NCI-H526 treated with DMSO at 0.1 percent for 48 hours (cell line): Measurements from ENCODE around the gene TLR8.
"Not testable (repeated sequence)": the region's sequence is repeated elsewhere in the genome, so short reads cannot be mapped to it uniquely, and the experiment has no call there.

Experiments used
- DNase-seq: peaks from one replicate; lab custom pipeline; 2025; lab: John Stamatoyannopoulos, UW

Gene TLR8

GRCh38 chrX:12946838-12947544 is 40.6 kb downstream of the TLR8 start:
- DNase-seq: peak; percentile 36

- DNase-seq: no peak
These were observed 41.3 kb downstream of the TLR8 start for GRCh38 chrX:12947545-12948235.

DNA sequence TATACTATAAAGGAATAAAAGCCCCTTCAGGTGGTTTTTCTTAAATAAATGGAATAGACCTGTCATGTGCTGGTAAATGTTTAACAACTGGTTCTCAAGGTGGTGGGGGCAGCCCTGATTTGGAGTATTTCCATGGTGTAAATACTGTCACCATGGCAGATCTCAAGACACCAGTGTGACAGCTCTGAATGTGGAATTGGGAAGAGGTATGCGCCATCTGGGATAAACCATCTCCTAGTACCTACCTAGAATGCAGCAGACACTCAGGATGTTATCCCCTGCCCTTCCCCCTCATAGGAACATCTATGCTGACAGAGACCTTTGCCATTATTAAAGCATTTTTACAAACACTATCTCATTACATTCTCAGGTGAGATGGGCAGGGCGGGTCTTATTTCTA is 42.1 kb downstream of the TLR8 start:
- no peak for DNase-seq

GRCh38 chrX:12949205-12949926 is 42.9 kb downstream of the TLR8 start:
- no peak for DNase-seq

- no peak for DNase-seq
These were observed 43.7 kb downstream of the TLR8 start for GRCh38 chrX:12949927-12950656.

- no peak for DNase-seq
These were observed 44.6 kb downstream of the TLR8 start for GRCh38 chrX:12950851-12951594.

- DNase-seq: no peak
These were observed 45.2 kb downstream of the TLR8 start for GRCh38 chrX:12951595-12951975.

GRCh38 chrX:12953420-12953819 is 47.0 kb downstream of the TLR8 start:
- no peak for DNase-seq

- DNase-seq: no peak
These were observed 48.0 kb downstream of the TLR8 start for GRCh38 chrX:12954376-12954775.

DNA sequence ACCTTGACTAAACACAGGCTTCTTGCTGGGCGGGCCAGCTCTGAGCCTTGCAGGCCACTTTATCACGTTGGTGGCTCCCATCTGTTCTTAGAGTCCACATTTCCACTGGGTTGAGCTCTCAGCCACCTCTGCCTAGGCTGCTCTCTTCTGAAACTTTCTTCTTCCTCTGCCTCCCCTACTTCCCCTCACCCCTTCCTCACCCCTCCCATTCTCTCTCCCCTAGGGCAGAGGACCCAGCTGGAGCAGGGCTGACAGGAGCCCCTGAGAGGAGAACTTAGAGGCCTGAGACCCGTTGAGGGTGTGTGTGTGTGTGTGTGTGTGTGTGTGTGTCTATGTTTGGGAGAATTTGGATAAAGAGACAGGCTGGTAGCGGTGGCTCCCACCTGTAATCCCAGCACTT is 48.6 kb downstream of the TLR8 start:
- DNase-seq: no peak

DNA sequence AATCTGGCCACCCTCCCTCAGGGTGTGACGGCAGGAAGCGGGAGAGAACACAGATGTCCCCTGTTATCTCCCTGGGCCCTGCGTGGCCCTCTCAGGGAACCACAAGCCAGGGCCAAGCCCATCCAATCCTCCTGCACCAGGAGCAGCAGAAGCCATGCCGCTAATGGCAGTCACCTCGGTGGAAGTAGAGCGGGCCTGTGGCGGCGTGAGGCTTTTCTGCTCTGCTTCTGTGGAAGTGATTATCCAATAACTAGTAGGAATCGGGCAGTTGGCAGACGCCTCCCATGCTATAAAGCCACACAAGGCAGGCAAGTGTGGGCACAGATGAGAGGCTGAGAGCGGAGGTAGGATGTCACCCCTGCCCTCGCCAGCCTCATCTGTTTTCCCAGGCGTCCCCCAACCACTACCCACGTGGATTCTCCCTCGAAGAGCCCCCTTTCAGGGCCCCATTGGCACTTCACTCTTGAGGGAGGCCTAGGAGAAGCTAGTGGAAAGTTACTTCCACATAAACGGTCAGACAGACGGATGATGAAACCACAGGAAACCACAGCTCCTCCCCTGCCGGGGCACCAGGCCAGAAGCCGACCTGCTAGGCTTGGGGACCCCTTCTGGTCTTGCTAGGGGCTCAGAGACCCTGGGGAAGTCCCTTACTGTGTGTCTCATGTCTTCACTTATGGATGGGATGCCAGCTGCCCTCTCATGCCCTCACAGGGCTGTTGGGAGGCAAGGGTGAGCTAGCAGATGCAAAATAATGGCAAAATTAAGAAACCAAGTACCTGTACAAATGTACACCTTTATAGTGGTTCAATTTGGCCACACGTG is 49.7 kb downstream of the TLR8 start:
- DNase-seq: no peak

GRCh38 chrX:12956704-12957534 is 50.5 kb downstream of the TLR8 start:
- no peak for DNase-seq

DNA sequence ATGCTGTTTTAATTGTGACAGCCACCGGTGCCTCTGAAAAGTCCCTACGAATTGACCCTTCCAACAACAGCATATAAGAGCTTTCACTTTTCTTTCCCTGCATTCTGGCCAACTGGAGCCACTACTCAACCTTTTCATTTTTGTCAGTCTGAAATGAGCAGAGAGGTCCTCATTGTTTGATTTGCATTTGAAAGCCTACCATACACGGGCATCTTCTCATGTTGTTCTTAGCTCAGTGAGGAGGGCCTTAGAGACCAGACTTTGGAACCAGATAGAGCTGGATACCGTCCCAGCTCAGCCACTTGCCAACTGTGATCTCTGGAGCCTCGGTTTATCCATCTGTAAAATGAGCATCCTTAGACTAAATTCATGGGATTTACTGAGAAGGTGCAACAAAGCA is 51.6 kb downstream of the TLR8 start:
- no peak for DNase-seq

GRCh38 chrX:12958461-12958860 is 52.0 kb downstream of the TLR8 start:
- DNase-seq: no peak

GRCh38 chrX:12961196-12961718 is 54.8 kb downstream of the TLR8 start:
- no peak for DNase-seq

DNA sequence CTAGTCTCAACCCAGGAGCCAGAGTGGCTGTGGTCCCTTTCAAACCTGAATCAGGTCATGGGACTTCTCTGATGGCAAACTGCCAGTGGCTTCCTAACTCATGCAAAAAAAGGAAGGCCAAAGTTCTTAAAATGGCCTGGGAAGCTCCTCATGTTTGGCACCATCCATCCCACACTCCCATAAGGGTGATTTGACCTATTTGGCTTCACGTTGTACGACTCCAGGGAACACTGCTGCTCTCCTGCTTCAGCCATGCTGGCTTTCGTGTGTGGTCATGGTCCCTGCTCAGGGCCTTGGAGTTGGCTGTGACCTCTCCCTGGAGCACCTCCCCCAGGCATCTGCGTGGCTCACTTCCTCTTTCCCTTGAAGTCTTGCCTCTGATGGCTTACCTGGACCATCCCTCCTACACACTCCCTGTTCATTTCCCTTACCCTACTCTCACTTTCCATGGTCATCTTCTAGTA is 55.7 kb downstream of the TLR8 start:
- DNase-seq: no peak

DNA sequence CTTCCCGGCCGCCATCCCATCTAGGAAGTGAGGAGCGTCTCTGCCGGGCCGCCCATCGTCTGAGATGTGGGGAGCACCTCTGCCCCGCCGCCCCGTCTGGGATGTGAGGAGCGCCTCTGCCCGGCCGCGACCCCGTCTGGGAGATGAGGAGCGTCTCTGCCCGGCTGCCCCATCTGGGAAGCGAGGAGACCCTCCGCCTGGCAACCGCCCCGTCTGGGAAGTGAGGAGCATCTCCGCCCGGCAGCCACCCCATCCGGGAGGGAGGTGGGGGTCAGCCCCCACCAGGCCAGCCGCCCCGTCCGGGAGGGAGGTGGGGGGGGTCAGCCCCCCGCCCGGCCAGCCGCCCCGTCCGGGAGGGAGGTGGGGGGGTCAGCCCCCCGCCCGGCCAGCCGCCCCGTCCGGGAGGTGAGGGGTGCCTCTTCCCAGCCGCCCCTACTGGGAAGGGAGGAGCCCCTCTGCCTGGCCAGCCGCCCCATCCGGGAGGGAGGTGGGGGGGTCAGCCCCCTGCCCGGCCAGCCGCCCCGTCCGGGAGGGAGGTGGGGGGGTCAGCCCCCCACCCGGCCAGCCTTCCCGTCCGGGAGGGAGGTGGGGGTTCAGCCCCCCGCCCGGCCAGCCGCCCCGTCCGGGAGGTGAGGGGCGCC is 56.9 kb downstream of the TLR8 start:
- not testable (repeated sequence) for DNase-seq

- DNase-seq: no peak
These were observed 58.9 kb downstream of the TLR8 start for GRCh38 chrX:12965131-12965940.
